Cardiac muscle cell (in vitro differentiated cells and primary cell): Measurements from ENCODE around the gene TIGD1. TPM values are rescaled to one million over a fixed set of nuclear protein-coding genes. Genes with fewer than 3 reads are reported as not detected.
"Not testable (repeated sequence)": the region's sequence is repeated elsewhere in the genome, so short reads cannot be mapped to it uniquely, and the experiment has no call there.

Experiments used
- DNase-seq, 2 donors: peaks; one replicate each; pipeline versions ENCODE4 v3.0.0 to v3.0.0-alpha.2; 2010 to 2017; ENCODE audit warnings: low read depth in 1 of 2, low spot score in 1 of 2
- H3K27ac ChIP-seq: fragments of 200-600 bp; sonication (generic); 2 replicates; pipeline ENCODE4 v1.5.1; 2016
- H3K27me3 ChIP-seq: fragments of 200-600 bp; sonication (generic); 2 replicates; pipeline ENCODE4 v1.6.0; 2016; ENCODE audit warnings: control low read depth
- H3K36me3 ChIP-seq: fragments of 200-600 bp; sonication (generic); 2 replicates; pipeline ENCODE4 v1.5.1; 2016; ENCODE audit warnings: control low read depth
- H3K4me1 ChIP-seq: fragments of 200-600 bp; sonication (generic); 2 replicates; pipeline ENCODE4 v1.8.1; 2017; ENCODE audit warnings: low read depth, mild to moderate bottlenecking, mixed run types
- H3K4me3 ChIP-seq: fragments of 200-600 bp; sonication (generic); 2 replicates; pipeline ENCODE4 v1.5.1; 2016; ENCODE audit warnings: mild to moderate bottlenecking
- H3K9me3 ChIP-seq: fragments of 200-600 bp; sonication (generic); 2 replicates; pipeline ENCODE4 v1.5.1; 2017; ENCODE audit warnings: low read depth, mild to moderate bottlenecking, control low read depth
- CTCF ChIP-seq: IDR thresholded peaks from 2 replicates; pipeline ENCODE4 v1.5.1; 2012; ENCODE audit warnings: low read depth, mild to moderate bottlenecking, low read length
- polyA plus RNA-seq: library from polyadenylated mRNA; unstranded; fragments of >200 nt; fragmentation: Nextera tagmentation; extraction: Ambion mirVana; gene quantifications from 2 replicates; pipeline ENCODE4 v1.2.1, GENCODE V29; 2016
- total RNA-seq: library from RNA; depleted of rRNA; stranded (reverse); fragments of >200 nt; gene quantifications from 2 replicates; pipeline ENCODE4 v1.2.3, GENCODE V29; 2016

The TIGD1 gene
- total and polyA plus RNA-seq, 2 experiments from 2014 or later: 10.6 to 12.5 TPM

- H3K27me3 ChIP-seq: no peaks in the 10 kb centered on the region
- no peaks in the 10 kb centered on the region for H3K4me1 ChIP-seq
- H3K27ac ChIP-seq: no peak overlapping the region
- no peak for DNase-seq
- H3K9me3 ChIP-seq: no peaks in the 10 kb centered on the region
- peaks cover 24% of the 10 kb centered on the region for H3K36me3 ChIP-seq
- TF ChIP-seq CTCF: no peak
- no peak overlapping the region for H3K4me3 ChIP-seq
Observed at GRCh38 chr2:232574674-232575403, 24.5 kb upstream of the TIGD1 start.

GRCh38 chr2:232573771-232574435 lies 23.5 kb upstream of the TIGD1 start:
- DNase-seq: no peak
- Histone ChIP-seq H3K4me1 (no peaks in the 10 kb centered on the region), H3K4me3 (no peak overlapping the region), H3K27ac (no peak overlapping the region), H3K27me3 (no peaks in the 10 kb centered on the region), H3K9me3 (no peaks in the 10 kb centered on the region), H3K36me3 (peaks cover 28% of the 10 kb centered on the region)
- no peak for TF ChIP-seq CTCF

DNA sequence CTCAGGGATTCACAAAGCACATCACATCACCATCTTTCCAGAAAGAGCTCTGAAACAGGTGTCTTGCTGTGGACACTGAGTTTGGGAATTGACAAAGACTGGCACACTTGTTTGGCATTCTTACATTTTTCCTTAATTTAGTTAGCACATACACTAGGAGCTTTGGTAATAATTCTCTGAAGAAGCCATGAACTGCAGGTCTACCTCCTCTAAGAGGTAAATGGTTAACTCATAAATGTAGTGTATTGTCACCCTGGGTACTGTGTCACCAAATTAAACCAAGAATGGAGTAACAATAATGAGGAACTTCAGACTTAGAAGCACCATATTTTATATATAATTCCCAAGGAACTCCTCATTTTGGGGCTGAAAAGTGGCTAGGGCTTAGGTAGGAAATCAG lies 22.7 kb upstream of the TIGD1 start:
- Histone ChIP-seq H3K4me1 (no peaks in the 10 kb centered on the region), H3K27me3 (no peaks in the 10 kb centered on the region), H3K36me3 (peaks cover 35% of the 10 kb centered on the region), H3K27ac (no peak overlapping the region), H3K4me3 (no peak overlapping the region), H3K9me3 (no peaks in the 10 kb centered on the region)
- DNase-seq: no peak
- no peak for TF ChIP-seq CTCF

DNA sequence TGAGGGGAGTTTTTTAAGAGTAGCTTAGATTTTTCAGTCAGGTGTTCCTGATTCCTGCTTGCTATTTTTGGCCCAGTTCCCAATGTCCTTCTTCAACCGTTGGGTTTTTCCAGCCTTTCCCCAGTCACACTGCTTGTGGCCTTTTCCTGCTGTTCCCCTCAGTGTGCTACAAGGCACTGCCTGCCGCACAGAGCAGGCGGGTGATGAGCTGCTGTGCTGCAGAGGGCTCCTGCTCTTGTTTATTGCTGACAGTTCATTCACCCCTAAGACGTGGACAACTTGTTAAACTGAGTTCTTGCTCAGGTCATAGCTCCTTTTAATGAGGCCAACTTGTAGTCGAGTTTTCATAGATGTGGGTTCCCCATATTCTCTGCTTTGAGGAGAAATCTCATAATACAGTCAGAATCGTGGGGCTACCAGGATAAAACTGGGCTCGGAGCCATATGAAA lies 20.7 kb upstream of the TIGD1 start:
- Histone ChIP-seq H3K27ac (no peak overlapping the region), H3K36me3 (peaks cover 50% of the 10 kb centered on the region)

DNA sequence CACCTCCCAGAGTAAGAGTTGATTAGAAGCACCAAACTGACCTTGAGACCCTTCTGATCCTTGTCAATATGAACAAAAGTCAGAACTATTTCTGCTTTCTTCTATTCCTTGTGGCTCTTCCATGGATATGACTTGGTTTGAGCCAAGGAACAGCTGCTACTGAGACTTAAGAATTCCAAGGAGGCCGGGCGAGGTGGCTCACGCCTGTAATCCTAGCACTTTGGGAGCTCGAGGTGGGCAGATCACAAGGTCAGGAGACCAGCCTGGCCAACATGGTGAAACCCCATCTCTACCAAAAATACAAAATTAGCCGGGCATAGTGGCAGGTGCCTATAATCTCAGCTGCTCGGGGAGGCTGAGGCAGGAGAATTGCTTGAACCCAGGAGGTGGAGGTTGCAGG lies 20.1 kb upstream of the TIGD1 start:
- H3K36me3 ChIP-seq: peaks cover 51% of the 10 kb centered on the region
- not testable (repeated sequence) for H3K9me3 ChIP-seq, DNase-seq, H3K27ac ChIP-seq, H3K27me3 ChIP-seq, H3K4me3 ChIP-seq, H3K4me1 ChIP-seq

More for the DNA sequence above, 20.7 kb upstream of the TIGD1 start:
- Histone ChIP-seq H3K27me3 (no peaks in the 10 kb centered on the region), H3K4me3 (no peak overlapping the region), H3K4me1 (no peaks in the 10 kb centered on the region), H3K9me3 (no peaks in the 10 kb centered on the region)
- no peak for TF ChIP-seq CTCF
- peak in 1 of 2 donors; percentile 13 for DNase-seq

GRCh38 chr2:232569541-232569940 lies 19.2 kb upstream of the TIGD1 start:
- peaks cover 52% of the 10 kb centered on the region for H3K36me3 ChIP-seq
- no peak for TF ChIP-seq CTCF

More at GRCh38 chr2:232569541-232569940, 19.2 kb upstream of the TIGD1 start:
- H3K4me3 ChIP-seq: no peak overlapping the region
- H3K27me3 ChIP-seq: no peaks in the 10 kb centered on the region
- no peak for DNase-seq
- no peaks in the 10 kb centered on the region for H3K4me1 ChIP-seq
- H3K27ac ChIP-seq: no peak overlapping the region
- no peaks in the 10 kb centered on the region for H3K9me3 ChIP-seq
